Measurements from ENCODE around the gene PTTG1.

PTTG1 gene

GRCh38 chr5:160445132-160445531 is 23.5 kb downstream of the PTTG1 start:
- no peak for ATAC-seq (ENCODE audit: insufficient read depth, low read depth)
- DNase-seq = no peak
- no peak overlapping the region for H3K4me2 ChIP-seq (ENCODE audit: insufficient read depth, low read length)
- no peak overlapping the region for H3K4me3 ChIP-seq (ENCODE audit: low read depth in 1 of 2, low read length in 2 of 2)
- H3K27ac ChIP-seq (ENCODE audit: low read length) = no peak overlapping the region
- no peak overlapping the region for H2AFZ ChIP-seq (ENCODE audit: low read depth, low read length)
- no peaks in the 10 kb centered on the region for H3K79me2 ChIP-seq (ENCODE audit: insufficient read depth, low read length)
- TF ChIP-seq, protein P1, sequence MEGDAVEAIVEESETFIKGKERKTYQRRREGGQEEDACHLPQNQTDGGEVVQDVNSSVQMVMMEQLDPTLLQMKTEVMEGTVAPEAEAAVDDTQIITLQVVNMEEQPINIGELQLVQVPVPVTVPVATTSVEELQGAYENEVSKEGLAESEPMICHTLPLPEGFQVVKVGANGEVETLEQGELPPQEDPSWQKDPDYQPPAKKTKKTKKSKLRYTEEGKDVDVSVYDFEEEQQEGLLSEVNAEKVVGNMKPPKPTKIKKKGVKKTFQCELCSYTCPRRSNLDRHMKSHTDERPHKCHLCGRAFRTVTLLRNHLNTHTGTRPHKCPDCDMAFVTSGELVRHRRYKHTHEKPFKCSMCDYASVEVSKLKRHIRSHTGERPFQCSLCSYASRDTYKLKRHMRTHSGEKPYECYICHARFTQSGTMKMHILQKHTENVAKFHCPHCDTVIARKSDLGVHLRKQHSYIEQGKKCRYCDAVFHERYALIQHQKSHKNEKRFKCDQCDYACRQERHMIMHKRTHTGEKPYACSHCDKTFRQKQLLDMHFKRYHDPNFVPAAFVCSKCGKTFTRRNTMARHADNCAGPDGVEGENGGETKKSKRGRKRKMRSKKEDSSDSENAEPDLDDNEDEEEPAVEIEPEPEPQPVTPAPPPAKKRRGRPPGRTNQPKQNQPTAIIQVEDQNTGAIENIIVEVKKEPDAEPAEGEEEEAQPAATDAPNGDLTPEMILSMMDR (IDR thresholded peaks at IDR 0.05; ENCODE audit: borderline replicate concordance, extremely low read depth, low read length, poor library complexity, severe bottlenecking) = no peak
- no peak for TF ChIP-seq EZH2 (IDR thresholded peaks at IDR 0.05; ENCODE audit: borderline replicate concordance, low read depth, low read length, severe bottlenecking)
- H3K27me3 ChIP-seq (ENCODE audit: insufficient read depth, low read length, poor library complexity) = no peaks in the 10 kb centered on the region
- H3K4me1 ChIP-seq (ENCODE audit: insufficient read depth, low read length) = peaks cover 26% of the 10 kb centered on the region
- no peaks in the 10 kb centered on the region for H4K20me1 ChIP-seq (ENCODE audit: insufficient read depth, low read length)
- no peak overlapping the region for H3K9ac ChIP-seq (ENCODE audit: low read depth, low read length)
- H3K36me3 ChIP-seq (ENCODE audit: insufficient read depth, low read length) = no peaks in the 10 kb centered on the region
- no peaks in the 10 kb centered on the region for H3K9me3 ChIP-seq (ENCODE audit: insufficient read depth, low read length, severe bottlenecking)

GRCh38 chr5:160445751-160446150 is 24.1 kb downstream of the PTTG1 start:
- H3K27me3 ChIP-seq (ENCODE audit: insufficient read depth, low read length, poor library complexity) = no peaks in the 10 kb centered on the region
- no peak overlapping the region for H3K4me3 ChIP-seq (ENCODE audit: low read depth in 1 of 2, low read length in 2 of 2)
- H2AFZ ChIP-seq (ENCODE audit: low read depth, low read length) = no peak overlapping the region
- ATAC-seq (ENCODE audit: insufficient read depth, low read depth) (no peak), DNase-seq (no peak)
- TF ChIP-seq, protein P1 (IDR thresholded peaks at IDR 0.05; ENCODE audit: borderline replicate concordance, extremely low read depth, low read length, poor library complexity, severe bottlenecking) = no peak
- TF ChIP-seq EZH2 (IDR thresholded peaks at IDR 0.05; ENCODE audit: borderline replicate concordance, low read depth, low read length, severe bottlenecking) = no peak
- H3K36me3 ChIP-seq (ENCODE audit: insufficient read depth, low read length) = no peaks in the 10 kb centered on the region
- no peaks in the 10 kb centered on the region for H4K20me1 ChIP-seq (ENCODE audit: insufficient read depth, low read length)
- no peak overlapping the region for H3K27ac ChIP-seq (ENCODE audit: low read length)
- H3K4me2 ChIP-seq (ENCODE audit: insufficient read depth, low read length) = no peak overlapping the region
- no peaks in the 10 kb centered on the region for H3K9me3 ChIP-seq (ENCODE audit: insufficient read depth, low read length, severe bottlenecking)
- H3K79me2 ChIP-seq (ENCODE audit: insufficient read depth, low read length) = no peaks in the 10 kb centered on the region
- no peak overlapping the region for H3K9ac ChIP-seq (ENCODE audit: low read depth, low read length)
- H3K4me1 ChIP-seq (ENCODE audit: insufficient read depth, low read length) = peaks cover 20% of the 10 kb centered on the region

- H3K4me1 ChIP-seq (ENCODE audit: insufficient read depth, low read length) = no peaks in the 10 kb centered on the region
- H4K20me1 ChIP-seq (ENCODE audit: insufficient read depth, low read length) = no peaks in the 10 kb centered on the region
- no peaks in the 10 kb centered on the region for H3K79me2 ChIP-seq (ENCODE audit: insufficient read depth, low read length)
- no peaks in the 10 kb centered on the region for H3K27me3 ChIP-seq (ENCODE audit: insufficient read depth, low read length, poor library complexity)
- H3K27ac ChIP-seq (ENCODE audit: low read length) = no peak overlapping the region
- H3K4me2 ChIP-seq (ENCODE audit: insufficient read depth, low read length) = no peak overlapping the region
- no peak for ATAC-seq (ENCODE audit: insufficient read depth, low read depth)
- H2AFZ ChIP-seq (ENCODE audit: low read depth, low read length) = no peak overlapping the region
- TF ChIP-seq, protein P1 (IDR thresholded peaks at IDR 0.05; ENCODE audit: borderline replicate concordance, extremely low read depth, low read length, poor library complexity, severe bottlenecking) = no peak
- TF ChIP-seq EZH2 (IDR thresholded peaks at IDR 0.05; ENCODE audit: borderline replicate concordance, low read depth, low read length, severe bottlenecking) = no peak
- no peak for DNase-seq
- H3K9me3 ChIP-seq (ENCODE audit: insufficient read depth, low read length, severe bottlenecking) = no peaks in the 10 kb centered on the region
- H3K36me3 ChIP-seq (ENCODE audit: insufficient read depth, low read length) = no peaks in the 10 kb centered on the region
- H3K4me3 ChIP-seq (ENCODE audit: low read depth in 1 of 2, low read length in 2 of 2) = no peak overlapping the region
- no peak overlapping the region for H3K9ac ChIP-seq (ENCODE audit: low read depth, low read length)
These were observed 27.2 kb downstream of the PTTG1 start for GRCh38 chr5:160448886-160449285.

GRCh38 chr5:160449458-160449857 is 27.8 kb downstream of the PTTG1 start:
- Histone ChIP-seq H3K36me3 (ENCODE audit: insufficient read depth, low read length) (no peaks in the 10 kb centered on the region), H3K9me3 (ENCODE audit: insufficient read depth, low read length, severe bottlenecking) (no peaks in the 10 kb centered on the region), H3K27me3 (ENCODE audit: insufficient read depth, low read length, poor library complexity) (no peaks in the 10 kb centered on the region), H3K79me2 (ENCODE audit: insufficient read depth, low read length) (no peaks in the 10 kb centered on the region), H3K4me1 (ENCODE audit: insufficient read depth, low read length) (no peaks in the 10 kb centered on the region), H3K4me2 (ENCODE audit: insufficient read depth, low read length) (no peak overlapping the region), H2AFZ (ENCODE audit: low read depth, low read length) (no peak overlapping the region), H3K27ac (ENCODE audit: low read length) (no peak overlapping the region), H3K4me3 (ENCODE audit: low read depth in 1 of 2, low read length in 2 of 2) (no peak overlapping the region), H3K9ac (ENCODE audit: low read depth, low read length) (no peak overlapping the region), H4K20me1 (ENCODE audit: insufficient read depth, low read length) (no peaks in the 10 kb centered on the region)
- ATAC-seq (ENCODE audit: insufficient read depth, low read depth) (no peak), DNase-seq (no peak)
- TF ChIP-seq, protein P1 (IDR thresholded peaks at IDR 0.05; ENCODE audit: borderline replicate concordance, extremely low read depth, low read length, poor library complexity, severe bottlenecking) = no peak
- no peak for TF ChIP-seq EZH2 (IDR thresholded peaks at IDR 0.05; ENCODE audit: borderline replicate concordance, low read depth, low read length, severe bottlenecking)

Data from DND-41 (cell line).